Neural crest cell (in vitro differentiated cells): ENCODE measurements around the gene PIK3CG. TPM values are rescaled to one million over a fixed set of nuclear protein-coding genes. Genes with fewer than 3 reads are reported as not detected.

Experiments used
- DNase-seq: peaks from one replicate; pipeline ENCODE4 v3.0.0; 2021; ENCODE audit warnings: low read depth, mixed read lengths, low spot score
- H3K27ac Mint-ChIP-seq: one replicate; pipeline ENCODE4 v1.8.0; 2021; ENCODE audit warnings: mild to moderate bottlenecking, mixed read lengths; ENCODE audit not compliant: unreplicated experiment
- H3K27me3 Mint-ChIP-seq: 2 replicates; pipeline ENCODE4 v1.8.0; 2021; ENCODE audit warnings: low read depth, mild to moderate bottlenecking, mixed read lengths
- H3K36me3 Mint-ChIP-seq: 2 replicates; pipeline ENCODE4 v1.8.0; 2021; ENCODE audit warnings: low read depth, mild to moderate bottlenecking, mixed read lengths
- H3K4me1 Mint-ChIP-seq: 2 replicates; pipeline ENCODE4 v1.8.0; 2021; ENCODE audit warnings: mixed read lengths
- H3K4me3 Mint-ChIP-seq: one replicate; pipeline ENCODE4 v1.8.0; 2021; ENCODE audit warnings: mild to moderate bottlenecking, mixed read lengths
- H3K9me3 Mint-ChIP-seq: 2 replicates; pipeline ENCODE4 v1.8.0; 2021; ENCODE audit warnings: mixed read lengths
- CTCF ChIP-seq: fragments of 200-600 bp; sonication (generic); conservative IDR thresholded peaks from 2 replicates; pipeline ENCODE4 v1.5.0; 2021; ENCODE audit warnings: antibody characterized with exemption, mild to moderate bottlenecking
- total RNA-seq: library from RNA; stranded (reverse); gene quantifications from 2 replicates; pipeline ENCODE4 v1.2.1, GENCODE V29; 2021

PIK3CG gene
- total RNA-seq, 1 donor from 2014 or later: not detected

- no peak overlapping the region for H3K27ac Mint-ChIP-seq
- DNase-seq: no peak
- H3K4me3 Mint-ChIP-seq: no peak overlapping the region
These were observed 2.6 kb upstream of the PIK3CG start for GRCh38 chr7:106862317-106863089.

GRCh38 chr7:106863274-106863997 lies 1.6 kb upstream of the PIK3CG start:
- Mint-ChIP-seq H3K27me3 (no peaks in the 10 kb centered on the region), H3K27ac (no peak overlapping the region), H3K36me3 (no peaks in the 10 kb centered on the region), H3K4me3 (no peak overlapping the region), H3K9me3 (peaks cover 2% of the 10 kb centered on the region), H3K4me1 (peaks cover 5% of the 10 kb centered on the region)
- DNase-seq: no peak
- no peak for TF ChIP-seq CTCF

More at GRCh38 chr7:106862317-106863089, 2.6 kb upstream of the PIK3CG start:
- no peak for TF ChIP-seq CTCF
- H3K36me3 Mint-ChIP-seq: no peaks in the 10 kb centered on the region
- no peaks in the 10 kb centered on the region for H3K27me3 Mint-ChIP-seq
- H3K4me1 Mint-ChIP-seq: peaks cover 5% of the 10 kb centered on the region
- peaks cover 2% of the 10 kb centered on the region for H3K9me3 Mint-ChIP-seq

- DNase-seq: no peak
- no peak for TF ChIP-seq CTCF
- Mint-ChIP-seq H3K27me3 (no peaks in the 10 kb centered on the region), H3K27ac (no peak overlapping the region), H3K4me1 (peaks cover 5% of the 10 kb centered on the region), H3K36me3 (no peaks in the 10 kb centered on the region), H3K4me3 (no peak overlapping the region), H3K9me3 (peaks cover 2% of the 10 kb centered on the region)
These were observed 592 bp upstream of the PIK3CG start for GRCh38 chr7:106864298-106865081.

- Mint-ChIP-seq H3K9me3 (no peaks in the 10 kb centered on the region), H3K36me3 (no peaks in the 10 kb centered on the region), H3K4me3 (no peak overlapping the region), H3K27me3 (no peaks in the 10 kb centered on the region), H3K27ac (no peak overlapping the region), H3K4me1 (peaks cover 5% of the 10 kb centered on the region)
- no peak for TF ChIP-seq CTCF
- DNase-seq: no peak
These were observed 1.5 kb downstream of the PIK3CG start for GRCh38 chr7:106866298-106867281.
